GM18505 (cell line): Measurements from ENCODE around the gene IL12RB1.

Source experiments
- ATAC-seq: cut with Tn5 transposase; IDR thresholded peaks from one replicate; pipeline ENCODE4 v1.9.1; 2021; ENCODE audit not compliant: unreplicated experiment
- POLR2A ChIP-seq: IDR thresholded peaks from 4 replicates; pipeline ENCODE4 v1.6.1; 2011; ENCODE audit warnings: borderline replicate concordance; ENCODE audit not compliant: insufficient read depth, insufficient read length; ENCODE audit errors: extremely low read depth

IL12RB1 gene

DNA sequence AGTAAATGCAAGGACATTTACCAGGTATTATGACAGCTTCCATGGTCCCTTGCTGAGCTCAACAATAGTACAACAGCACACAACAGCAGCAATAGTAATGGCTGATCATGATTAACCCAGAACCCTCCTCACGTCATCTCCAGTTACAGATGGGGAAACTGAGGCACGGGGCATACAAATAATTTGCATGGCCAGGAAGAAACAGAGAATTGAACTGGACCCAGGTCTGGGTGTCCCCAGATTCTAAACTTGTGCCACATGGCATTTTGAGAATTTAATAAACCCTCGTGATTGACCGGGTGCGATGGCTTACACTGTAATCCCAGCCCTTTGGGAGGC is 18.0 kb upstream of the IL12RB1 start:
- no peak for TF ChIP-seq POLR2A
- ATAC-seq, result no peak

DNA sequence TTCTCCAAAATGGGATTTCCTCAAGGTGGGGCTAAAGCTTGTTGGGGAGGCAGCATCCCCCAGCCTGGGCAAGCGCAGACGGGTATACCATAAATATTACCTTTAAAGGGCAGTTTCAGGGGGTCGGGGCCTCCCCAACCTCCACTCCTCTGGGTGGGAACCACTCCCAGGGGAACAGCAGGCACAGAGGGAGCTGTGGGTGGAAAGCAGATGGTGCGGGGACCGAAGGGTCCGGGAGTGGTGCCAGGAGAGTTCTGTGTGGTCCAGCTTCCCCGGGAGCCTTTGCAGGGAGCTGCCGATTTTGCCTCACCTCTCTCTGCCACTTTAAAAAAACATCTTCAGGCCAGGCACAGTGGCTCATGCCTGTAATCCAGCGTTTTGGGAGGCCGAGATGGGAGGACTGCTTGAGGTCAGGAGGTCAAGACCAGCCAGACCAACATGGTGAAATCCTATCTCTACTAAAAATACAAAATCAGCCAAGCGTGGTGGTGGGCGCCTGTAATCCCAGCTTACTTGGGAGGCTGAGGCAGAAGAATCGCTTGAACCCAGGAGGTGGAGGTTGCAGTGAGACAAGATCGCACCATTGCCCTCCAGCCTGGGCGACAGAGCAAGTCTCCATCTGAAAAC is 16.3 kb upstream of the IL12RB1 start:
- no peak for TF ChIP-seq POLR2A
- no peak for ATAC-seq

DNA sequence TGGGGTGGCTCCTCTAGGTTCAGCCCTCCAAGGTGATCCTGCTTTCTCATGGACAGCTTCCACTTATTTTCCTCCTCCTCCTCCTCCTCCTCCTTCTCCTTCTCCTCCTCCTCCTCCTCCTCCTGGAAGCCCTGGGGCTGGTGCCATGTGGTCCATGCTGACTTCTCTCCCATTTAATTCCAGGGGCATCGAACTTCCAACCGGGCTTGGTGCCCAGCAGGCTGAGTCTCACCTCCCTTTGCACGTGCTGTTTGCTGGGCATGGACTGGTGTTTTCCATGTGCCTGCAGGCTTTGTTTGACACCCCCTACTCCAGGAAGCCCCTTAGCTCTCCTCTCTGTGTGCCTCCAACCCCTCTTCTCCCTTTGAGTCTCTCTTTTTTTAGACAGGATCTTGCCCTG is 14.5 kb upstream of the IL12RB1 start:
- ATAC-seq, result no peak
- no peak for TF ChIP-seq POLR2A

DNA sequence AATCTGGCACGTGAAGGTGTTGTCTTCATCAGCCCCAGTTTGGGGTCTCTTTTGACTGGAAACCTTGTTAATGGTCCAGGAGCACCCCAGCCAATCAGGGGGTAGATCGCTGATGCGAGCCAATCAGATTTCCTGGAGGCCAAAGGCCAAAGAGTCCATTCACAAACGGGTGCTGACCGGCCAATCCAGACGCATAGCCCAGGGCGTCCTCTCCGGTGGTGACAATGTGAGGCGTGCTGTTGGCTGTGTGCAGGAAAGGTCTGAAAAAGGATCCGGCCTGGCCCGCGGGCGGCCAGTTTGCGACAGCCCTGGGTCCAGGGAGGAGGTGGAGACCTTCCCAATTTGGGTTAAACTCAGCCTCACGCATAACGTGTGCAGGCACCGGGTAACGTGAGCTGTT is 14.0 kb upstream of the IL12RB1 start:
- TF ChIP-seq POLR2A, result no peak
- ATAC-seq, result no peak

DNA sequence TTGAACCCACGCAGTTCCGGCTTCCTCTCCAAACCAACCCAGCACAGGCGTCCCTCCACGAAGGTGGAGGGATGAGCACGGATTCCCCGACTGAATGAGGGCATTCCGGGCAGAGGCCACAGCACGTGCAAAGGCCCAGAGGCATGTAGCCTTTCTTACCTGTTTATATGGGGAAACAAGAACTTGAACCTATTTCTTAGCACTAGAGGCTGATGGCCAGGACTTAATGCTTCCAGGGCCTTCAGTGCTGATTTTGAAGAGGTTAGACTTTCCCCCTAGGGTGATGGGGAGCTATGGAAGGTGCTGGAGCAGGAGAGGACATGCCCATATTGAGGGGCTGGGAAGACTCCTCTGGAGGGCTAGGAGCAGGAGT is 12.9 kb upstream of the IL12RB1 start:
- no peak for TF ChIP-seq POLR2A
- ATAC-seq, result no peak

DNA sequence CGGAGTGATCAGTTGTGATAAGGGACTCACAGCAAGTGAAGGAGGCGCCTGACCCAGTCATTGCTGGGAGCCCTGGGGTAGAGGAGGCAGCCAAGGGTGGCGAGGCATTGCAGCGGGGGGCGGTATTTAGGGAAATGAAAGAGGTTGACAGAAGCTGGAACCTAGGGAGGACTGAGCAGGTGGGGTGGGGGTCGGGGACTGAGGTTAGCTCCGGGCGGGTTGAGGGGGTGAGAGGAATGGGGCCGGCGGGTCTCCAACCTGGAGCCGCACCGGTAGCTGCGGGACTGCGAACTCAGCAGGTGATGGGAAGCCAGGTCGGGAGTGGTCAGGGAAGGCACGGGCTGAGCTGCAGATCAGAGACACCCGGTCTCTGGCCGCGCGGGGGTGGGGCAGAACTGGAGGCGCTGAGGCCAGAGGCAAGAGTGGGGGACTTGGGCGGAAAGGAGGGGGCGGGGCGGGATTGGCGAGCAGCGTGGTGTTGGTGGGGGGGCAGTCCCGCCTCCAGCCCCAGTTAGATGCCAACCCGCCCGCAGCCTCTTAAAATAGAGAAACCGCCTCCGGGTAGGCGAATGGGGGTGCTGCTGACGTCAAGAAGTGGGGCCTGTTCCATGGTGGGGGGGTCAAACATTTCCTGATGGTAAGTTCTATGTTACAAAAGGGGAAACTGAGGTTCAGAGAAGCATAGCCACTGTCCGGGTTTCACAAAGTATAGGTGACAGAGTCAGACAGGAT is 12.3 kb upstream of the IL12RB1 start:
- ATAC-seq, result peak; percentile 46

DNA sequence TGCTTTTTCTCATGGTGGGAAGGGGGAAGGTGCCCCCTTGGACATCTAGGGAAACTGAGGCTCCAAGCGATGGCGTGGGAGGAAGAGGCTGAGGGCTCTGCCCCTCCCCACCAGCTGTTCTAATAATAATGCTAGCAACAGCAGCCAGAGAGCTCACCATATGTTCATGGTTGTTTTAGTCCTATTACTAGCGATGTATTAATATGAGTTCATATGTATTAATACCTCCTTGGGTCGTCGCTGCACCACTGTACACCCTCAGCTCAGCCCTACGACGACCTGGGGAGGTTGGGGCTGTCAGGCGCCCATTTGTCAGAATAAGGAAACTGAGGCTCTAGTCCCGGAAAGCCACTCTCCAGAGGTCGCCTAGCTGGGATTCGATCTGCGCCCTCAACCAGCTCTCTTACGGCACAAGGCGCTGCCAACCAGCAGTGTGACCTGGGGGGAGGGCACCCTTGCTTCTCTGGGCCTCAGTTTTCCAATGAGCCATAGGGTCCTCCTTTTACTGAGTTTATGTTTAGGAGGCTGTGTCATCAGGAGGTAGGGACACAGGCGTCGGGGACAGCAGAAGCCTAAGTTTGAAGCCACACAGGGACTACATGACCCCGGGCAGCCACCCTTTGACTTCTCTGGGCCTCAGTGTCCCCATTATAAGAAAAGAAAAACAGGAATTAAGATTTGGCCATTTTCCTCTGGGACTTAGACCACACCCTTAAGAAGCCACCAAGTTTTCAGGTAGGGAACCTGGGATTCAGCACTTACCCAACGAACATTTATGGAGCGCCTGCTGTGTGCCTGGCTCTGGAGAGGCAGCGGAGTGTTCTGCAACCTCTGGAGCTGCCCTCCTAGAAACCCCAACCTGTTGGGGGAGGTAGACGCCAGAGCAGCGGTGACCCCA is 11.5 kb upstream of the IL12RB1 start:
- no peak for ATAC-seq
- TF ChIP-seq POLR2A, result peak; percentile 87

More for the DNA sequence above, 12.3 kb upstream of the IL12RB1 start:
- no peak for TF ChIP-seq POLR2A

DNA sequence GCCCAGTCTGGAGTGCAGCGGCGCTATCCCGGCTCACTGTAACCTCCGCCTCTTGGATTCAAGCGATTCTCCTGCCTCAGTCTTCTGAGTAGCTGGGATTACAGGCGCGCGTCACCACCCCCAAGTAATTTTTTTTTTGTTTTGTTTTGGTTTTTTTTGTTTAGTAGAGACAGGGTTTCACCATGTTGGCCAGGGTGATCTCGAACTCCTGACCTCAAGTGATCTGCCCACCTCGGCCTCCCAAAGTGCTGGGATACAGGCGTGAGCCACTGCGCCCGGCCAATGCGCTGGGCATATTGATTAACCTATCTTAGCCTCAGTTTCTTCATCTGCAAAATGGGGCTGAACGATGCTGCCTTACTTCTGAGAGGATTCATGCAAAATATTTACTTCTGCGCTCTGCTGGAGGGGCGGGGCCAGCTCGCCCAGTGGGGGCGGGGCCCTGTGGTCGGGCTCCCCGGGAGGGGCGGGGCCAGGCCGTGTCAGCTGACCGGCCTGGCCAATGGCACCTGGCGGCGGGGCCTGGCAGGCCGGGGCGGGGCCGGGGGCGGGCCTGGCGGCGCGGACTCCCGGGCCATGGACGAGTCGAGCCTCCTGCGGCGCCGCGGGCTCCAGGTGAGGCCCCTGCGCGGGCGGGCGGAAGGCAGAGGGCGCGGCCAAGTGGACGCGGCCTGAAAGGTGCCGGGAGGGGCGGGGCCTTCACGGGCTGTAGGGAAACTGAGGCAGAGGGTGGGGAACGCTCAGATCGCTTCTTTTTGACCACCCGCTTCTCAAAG is 10.7 kb upstream of the IL12RB1 start, which contains the start of gene MAST3:
MAST3 (plus strand) TSS at position 562 of the 776 bp plus-strand sequence; CDS start at position 577, 15 bp downstream.
- peak; percentile 57 for ATAC-seq
- peak; percentile 78 for TF ChIP-seq POLR2A

DNA sequence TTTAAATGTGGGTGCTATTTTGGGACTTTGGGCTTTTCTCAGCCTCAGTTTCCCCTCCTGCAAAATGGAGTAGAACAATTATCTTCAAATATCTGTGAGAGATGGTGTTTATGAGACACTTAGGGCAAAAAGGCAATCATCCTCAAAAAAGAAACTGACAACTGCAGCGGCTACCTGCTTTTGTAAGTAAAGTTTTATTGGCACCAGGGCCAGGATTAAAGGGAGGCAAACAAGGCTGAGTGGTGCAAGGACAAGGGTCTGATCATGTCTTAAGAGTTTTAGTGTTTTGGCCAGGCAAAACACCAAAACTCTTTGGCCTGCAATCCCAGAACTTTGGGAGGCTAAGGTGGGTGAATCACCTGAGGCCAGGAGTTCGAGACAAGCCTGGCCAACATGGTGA is 9.5 kb upstream of the IL12RB1 start:
- TF ChIP-seq POLR2A, result no peak
- ATAC-seq, result no peak

DNA sequence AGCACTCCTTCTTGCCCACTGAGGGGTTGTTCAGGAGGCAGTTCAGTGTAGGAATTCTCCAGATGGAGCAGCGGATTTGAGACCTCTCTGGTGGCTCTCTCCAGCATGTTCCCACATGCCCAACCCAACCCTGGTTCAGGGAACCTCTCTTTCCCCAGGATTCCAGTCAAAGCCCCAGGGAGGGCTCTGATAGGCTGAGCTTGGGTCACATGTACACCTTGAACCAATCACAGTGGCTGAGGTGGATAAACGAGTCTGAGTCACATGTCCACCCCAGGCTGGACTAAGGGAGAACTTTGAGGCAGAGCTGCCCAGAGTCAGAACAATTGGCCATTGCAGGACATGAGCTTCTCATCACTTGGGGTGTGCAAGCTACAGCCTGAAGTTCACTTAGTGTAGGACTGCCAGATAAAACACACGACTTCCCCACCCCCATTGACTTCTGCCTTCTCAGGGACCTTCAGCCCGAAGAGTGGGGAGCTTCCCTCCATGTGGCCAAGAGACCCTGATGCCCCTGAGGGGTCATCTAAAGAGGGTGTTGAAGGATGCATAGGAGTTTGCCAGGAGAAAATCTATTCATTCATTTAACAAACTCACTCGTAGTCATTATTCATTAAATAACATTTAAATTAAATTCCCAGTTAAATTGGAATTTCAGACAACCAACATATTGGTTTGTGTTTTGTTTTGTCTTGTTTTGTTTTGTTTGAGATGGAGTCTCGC is 6.9 kb upstream of the IL12RB1 start:
- TF ChIP-seq POLR2A, result no peak
- no peak for ATAC-seq

DNA sequence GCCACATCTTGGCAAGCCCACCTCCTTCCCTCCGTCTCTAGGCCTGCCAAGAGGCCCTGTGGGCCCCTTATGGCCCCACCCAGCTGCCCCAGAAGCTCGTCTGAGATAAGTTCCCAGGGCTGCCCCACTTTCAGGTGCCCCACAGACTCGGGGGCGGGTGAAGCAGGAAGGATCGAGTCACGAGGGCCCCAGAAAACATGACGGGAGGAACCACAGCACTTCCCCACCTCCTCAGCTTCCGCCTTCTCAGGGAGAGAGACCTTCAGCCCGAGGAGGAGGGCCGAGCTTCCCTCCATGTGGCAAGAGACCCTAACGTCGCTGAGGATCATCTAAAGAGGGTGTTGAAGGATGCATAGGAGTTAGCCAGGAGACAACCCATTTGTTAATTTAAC is 4.5 kb upstream of the IL12RB1 start:
- no peak for ATAC-seq

DNA sequence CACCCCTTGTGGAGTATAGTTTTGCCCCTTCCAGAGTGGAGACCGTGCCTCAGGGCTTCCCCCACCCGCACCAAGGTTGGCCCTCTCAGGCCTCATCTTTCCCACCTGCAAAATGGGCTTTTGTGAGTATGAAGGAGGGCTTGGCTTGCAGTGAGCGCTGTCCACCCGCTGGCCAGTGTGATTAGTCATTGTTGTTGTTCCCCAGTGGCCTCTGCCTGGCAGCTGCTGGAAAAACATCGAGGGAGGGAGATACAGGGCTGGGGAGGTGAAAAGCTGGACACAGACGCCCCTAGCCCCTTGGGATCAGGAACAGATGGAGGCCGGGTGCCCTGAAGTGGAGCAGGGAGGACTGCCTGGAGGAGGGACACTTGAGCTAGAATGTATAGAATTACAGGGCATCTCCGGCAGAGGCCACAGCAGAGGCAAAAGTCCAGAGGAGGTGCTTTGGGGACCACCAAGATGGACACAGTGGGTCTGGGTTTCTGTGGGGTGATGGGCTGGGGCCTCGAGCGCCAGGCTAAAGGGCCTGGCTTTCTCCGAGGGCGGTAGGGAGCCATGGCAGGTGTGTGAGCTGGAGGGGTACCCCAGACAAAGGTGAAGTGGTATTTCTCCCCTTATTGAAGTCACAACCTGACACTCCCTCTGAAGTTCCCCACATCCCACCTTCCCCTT is 3.9 kb upstream of the IL12RB1 start:
- ATAC-seq, result no peak
- TF ChIP-seq POLR2A, result no peak

More for the DNA sequence above, 4.5 kb upstream of the IL12RB1 start:
- peak; percentile 73 for TF ChIP-seq POLR2A
